HG02571 (cell line): ENCODE data around the gene CTF1.
"Not testable (repeated sequence)": the region's sequence is repeated elsewhere in the genome, so short reads cannot be mapped to it uniquely, and the experiment has no call there.

ENCODE experiments used
- ATAC-seq: cut with Tn5 transposase; IDR thresholded peaks from one replicate; pipeline ENCODE4 v1.9.1; 2021; ENCODE audit warnings: mild to moderate bottlenecking, moderate library complexity; ENCODE audit not compliant: unreplicated experiment

CTF1 gene

GRCh38 chr16:30928390-30928789, 32.0 kb downstream of the CTF1 start:
- no peak for ATAC-seq

GRCh38 chr16:30929167-30929566, 32.8 kb downstream of the CTF1 start:
- ATAC-seq: no peak

- ATAC-seq: no peak
Measured at GRCh38 chr16:30930160-30930571, 33.8 kb downstream of the CTF1 start.

- ATAC-seq: no peak
Measured at GRCh38 chr16:30931068-30931650, 34.7 kb downstream of the CTF1 start.

- ATAC-seq: no peak
Measured at GRCh38 chr16:30934827-30935557, 38.6 kb downstream of the CTF1 start.

GRCh38 chr16:30937692-30938091, 41.3 kb downstream of the CTF1 start:
- ATAC-seq: no peak

- not testable (repeated sequence) for ATAC-seq
Measured at GRCh38 chr16:30939571-30939970, 43.2 kb downstream of the CTF1 start.

GRCh38 chr16:30941600-30942425, 45.4 kb downstream of the CTF1 start:
- peak; percentile 75 for ATAC-seq

GRCh38 chr16:30942426-30942806, 46.0 kb downstream of the CTF1 start:
- no peak for ATAC-seq

- no peak for ATAC-seq
Measured at GRCh38 chr16:30944352-30944751, 47.9 kb downstream of the CTF1 start.

GRCh38 chr16:30946671-30947540, 50.5 kb downstream of the CTF1 start:
- no peak for ATAC-seq

- ATAC-seq: no peak
Measured at GRCh38 chr16:30947541-30947858, 51.1 kb downstream of the CTF1 start.

- ATAC-seq: no peak
Measured at GRCh38 chr16:30947859-30948666, 51.6 kb downstream of the CTF1 start.

GRCh38 chr16:30948667-30949649, 52.5 kb downstream of the CTF1 start, which contains the start of gene ORAI3:
TSS of gene ORAI3 (plus strand) at chr16:30949068. CDS start at chr16:30949290, 222 bp downstream.
- peak; percentile 58 for ATAC-seq

GRCh38 chr16:30949650-30950515, 53.5 kb downstream of the CTF1 start:
- ATAC-seq: no peak

- no peak for ATAC-seq
Measured at GRCh38 chr16:30950516-30951065, 54.2 kb downstream of the CTF1 start.

GRCh38 chr16:30951193-30951592, 54.8 kb downstream of the CTF1 start:
- no peak for ATAC-seq

GRCh38 chr16:30951750-30952149, 55.3 kb downstream of the CTF1 start:
- ATAC-seq: no peak
